ENCODE results near the gene BTBD17. TPM values are rescaled to one million over a fixed set of nuclear protein-coding genes. Genes with fewer than 3 reads are reported as not detected.

BTBD17 gene, protein sequence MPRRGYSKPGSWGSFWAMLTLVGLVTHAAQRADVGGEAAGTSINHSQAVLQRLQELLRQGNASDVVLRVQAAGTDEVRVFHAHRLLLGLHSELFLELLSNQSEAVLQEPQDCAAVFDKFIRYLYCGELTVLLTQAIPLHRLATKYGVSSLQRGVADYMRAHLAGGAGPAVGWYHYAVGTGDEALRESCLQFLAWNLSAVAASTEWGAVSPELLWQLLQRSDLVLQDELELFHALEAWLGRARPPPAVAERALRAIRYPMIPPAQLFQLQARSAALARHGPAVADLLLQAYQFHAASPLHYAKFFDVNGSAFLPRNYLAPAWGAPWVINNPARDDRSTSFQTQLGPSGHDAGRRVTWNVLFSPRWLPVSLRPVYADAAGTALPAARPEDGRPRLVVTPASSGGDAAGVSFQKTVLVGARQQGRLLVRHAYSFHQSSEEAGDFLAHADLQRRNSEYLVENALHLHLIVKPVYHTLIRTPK
- total RNA-seq (1.3 TPM in 1 of 2 replicates, not detected in the other), polyA plus RNA-seq (0.39 TPM in 1 of 2 replicates, not detected in the other)

DNA sequence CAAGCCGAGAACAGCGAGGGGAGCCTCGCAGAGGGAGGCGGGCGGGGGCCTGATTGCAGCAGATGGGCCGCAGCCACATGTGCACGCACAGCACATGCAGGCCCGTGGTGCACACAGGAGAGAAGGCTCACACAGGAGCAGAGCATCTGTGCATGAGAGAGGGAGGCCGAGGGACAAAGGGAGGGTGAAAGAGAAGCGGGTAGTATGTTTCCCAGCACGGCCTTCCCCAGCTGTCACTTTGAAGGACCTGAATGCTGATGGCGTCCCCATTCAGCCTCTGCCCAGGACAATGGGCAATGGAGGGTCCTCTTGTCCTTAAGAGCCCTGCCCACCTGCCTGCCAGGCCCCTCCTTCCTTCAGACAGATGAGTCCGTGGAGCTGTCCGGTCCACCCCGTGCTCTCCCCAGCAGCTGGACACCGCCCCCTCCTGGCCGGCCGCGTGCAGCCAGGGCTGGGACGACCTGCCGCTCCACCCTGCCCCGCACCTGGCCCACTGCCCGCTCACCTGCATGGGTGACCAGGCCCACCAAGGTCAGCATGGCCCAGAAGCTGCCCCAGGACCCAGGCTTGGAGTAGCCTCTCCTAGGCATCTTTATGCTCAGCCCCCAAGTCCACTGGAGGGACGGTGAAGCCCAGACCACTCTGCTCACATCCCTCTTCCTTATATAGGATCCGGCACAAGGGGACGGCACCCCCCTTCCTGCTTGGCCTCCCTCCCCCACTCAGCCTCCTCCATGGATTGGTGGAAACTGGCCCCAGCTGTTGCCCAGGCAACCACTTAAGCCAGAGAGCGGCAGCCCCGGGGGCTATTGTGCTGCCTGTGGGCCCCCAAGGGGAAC lies at the start of gene BTBD17:
TSS of gene BTBD17 (minus strand) at position 639 of the 839 bp plus-strand sequence. CDS start at position 590, 49 bp downstream.
- H3K79me2 ChIP-seq = no peaks in the 10 kb centered on the region
- H3K36me3 ChIP-seq (replicated peaks; ENCODE audit: insufficient read depth, low read depth) = no peaks in the 10 kb centered on the region
- peaks cover 11% of the 10 kb centered on the region for H3K27me3 ChIP-seq
- peak; percentile 71 for DNase-seq (ENCODE audit: low spot score)
- no peak for TF ChIP-seq EZH2phosphoT487 (IDR thresholded peaks at IDR 0.05; ENCODE audit: low read depth, severe bottlenecking, unreplicated experiment)
- no peak for TF ChIP-seq EZH2 (IDR thresholded peaks at IDR 0.05; ENCODE audit: borderline replicate concordance)
- TF ChIP-seq, protein P1, sequence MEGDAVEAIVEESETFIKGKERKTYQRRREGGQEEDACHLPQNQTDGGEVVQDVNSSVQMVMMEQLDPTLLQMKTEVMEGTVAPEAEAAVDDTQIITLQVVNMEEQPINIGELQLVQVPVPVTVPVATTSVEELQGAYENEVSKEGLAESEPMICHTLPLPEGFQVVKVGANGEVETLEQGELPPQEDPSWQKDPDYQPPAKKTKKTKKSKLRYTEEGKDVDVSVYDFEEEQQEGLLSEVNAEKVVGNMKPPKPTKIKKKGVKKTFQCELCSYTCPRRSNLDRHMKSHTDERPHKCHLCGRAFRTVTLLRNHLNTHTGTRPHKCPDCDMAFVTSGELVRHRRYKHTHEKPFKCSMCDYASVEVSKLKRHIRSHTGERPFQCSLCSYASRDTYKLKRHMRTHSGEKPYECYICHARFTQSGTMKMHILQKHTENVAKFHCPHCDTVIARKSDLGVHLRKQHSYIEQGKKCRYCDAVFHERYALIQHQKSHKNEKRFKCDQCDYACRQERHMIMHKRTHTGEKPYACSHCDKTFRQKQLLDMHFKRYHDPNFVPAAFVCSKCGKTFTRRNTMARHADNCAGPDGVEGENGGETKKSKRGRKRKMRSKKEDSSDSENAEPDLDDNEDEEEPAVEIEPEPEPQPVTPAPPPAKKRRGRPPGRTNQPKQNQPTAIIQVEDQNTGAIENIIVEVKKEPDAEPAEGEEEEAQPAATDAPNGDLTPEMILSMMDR (IDR thresholded peaks at IDR 0.05; ENCODE audit: poor library complexity) = peak; percentile 72
- no peaks in the 10 kb centered on the region for H4K20me1 ChIP-seq (ENCODE audit: insufficient read depth, poor library complexity, severe bottlenecking)
- WGBS (ENCODE audit: low lambda C conversion rate, missing lambda C conversion rate) = 44% methylated on average over 28 of the region's 28 CpGs
- H3K9me2 ChIP-seq (replicated peaks; ENCODE audit: insufficient read depth) = no peaks in the 10 kb centered on the region
- no peaks in the 10 kb centered on the region for H3K9me3 ChIP-seq (ENCODE audit: low read depth)
- no peak within 1 kb of the TSS for H3K27ac ChIP-seq
- H3K4me2 ChIP-seq = no peak within 1 kb of the TSS
- no peak within 1 kb of the TSS for H2AFZ ChIP-seq
- no peak within 1 kb of the TSS for H3K4me3 ChIP-seq
- no peaks in the 10 kb centered on the region for H3K4me1 ChIP-seq (ENCODE audit: insufficient read depth)

DNA sequence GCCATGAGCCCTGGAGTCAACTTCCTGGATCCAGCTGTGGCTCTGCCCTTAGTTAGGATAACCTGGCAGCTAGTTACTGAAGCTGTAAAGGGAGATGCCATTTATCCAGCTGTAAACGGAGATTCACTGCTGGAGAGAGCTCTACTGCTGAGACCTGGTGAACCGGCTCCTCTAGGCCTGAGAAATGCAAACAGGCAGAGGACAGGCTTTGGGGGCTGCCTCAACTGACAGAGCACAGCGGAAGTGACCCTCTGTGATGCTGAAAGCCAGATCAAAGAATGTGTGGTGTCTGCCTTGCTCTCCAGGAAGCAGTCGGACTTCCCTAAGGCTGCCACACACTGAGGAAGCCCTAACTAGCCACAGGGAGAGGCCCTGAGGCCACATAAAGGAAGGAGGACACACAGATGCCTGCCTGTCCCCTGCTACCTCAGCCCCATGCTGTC lies 48.4 kb upstream of the BTBD17 start:
- 63% methylated on average over 4 of the region's 4 CpGs for WGBS (ENCODE audit: low lambda C conversion rate, missing lambda C conversion rate)
- H4K20me1 ChIP-seq (ENCODE audit: insufficient read depth, poor library complexity, severe bottlenecking) = no peaks in the 10 kb centered on the region
- no peak overlapping the region for H3K27ac ChIP-seq
- H3K9me2 ChIP-seq (replicated peaks; ENCODE audit: insufficient read depth) = no peaks in the 10 kb centered on the region
- no peaks in the 10 kb centered on the region for H3K79me2 ChIP-seq
- H3K4me3 ChIP-seq = no peak overlapping the region
- no peak for DNase-seq (ENCODE audit: low spot score)
- H3K27me3 ChIP-seq = no peaks in the 10 kb centered on the region
- no peaks in the 10 kb centered on the region for H3K36me3 ChIP-seq (replicated peaks; ENCODE audit: insufficient read depth, low read depth)
- H2AFZ ChIP-seq = no peak overlapping the region
- no peaks in the 10 kb centered on the region for H3K9me3 ChIP-seq (ENCODE audit: low read depth)
- peaks cover 5% of the 10 kb centered on the region for H3K4me1 ChIP-seq (ENCODE audit: insufficient read depth)
- TF ChIP-seq EZH2 (IDR thresholded peaks at IDR 0.05; ENCODE audit: borderline replicate concordance) (no peak), EZH2phosphoT487 (IDR thresholded peaks at IDR 0.05; ENCODE audit: low read depth, severe bottlenecking, unreplicated experiment) (no peak)
- TF ChIP-seq, protein P1 (IDR thresholded peaks at IDR 0.05; ENCODE audit: poor library complexity) = no peak
- H3K4me2 ChIP-seq = no peak overlapping the region

DNA sequence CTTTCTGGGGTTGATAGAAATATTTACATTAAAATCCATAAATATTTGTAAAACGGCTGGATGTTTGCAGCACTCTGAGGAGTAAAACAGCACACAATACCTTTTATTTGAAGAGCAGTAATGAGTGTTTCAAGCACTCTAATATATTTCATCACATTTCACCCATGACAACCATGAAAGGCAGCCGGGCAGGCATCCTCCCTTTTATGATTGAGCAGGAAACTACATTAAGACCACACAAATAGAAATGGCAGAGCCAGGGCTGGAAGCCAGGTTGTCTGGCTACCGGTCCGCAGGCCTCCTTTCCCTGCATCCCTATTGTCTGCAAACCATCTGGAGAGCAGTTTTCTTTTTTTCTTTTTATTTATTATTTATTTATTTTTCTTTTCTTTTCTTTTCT lies 47.1 kb upstream of the BTBD17 start:
- no peak overlapping the region for H2AFZ ChIP-seq
- H3K9me3 ChIP-seq (ENCODE audit: low read depth) = no peaks in the 10 kb centered on the region
- no peak overlapping the region for H3K4me2 ChIP-seq
- H3K79me2 ChIP-seq = no peaks in the 10 kb centered on the region
- no peak overlapping the region for H3K27ac ChIP-seq
- whole genome bisulfite sequencing (ENCODE audit: low lambda C conversion rate, missing lambda C conversion rate) = 51% methylated on average over 4 of the region's 4 CpGs
- H3K9me2 ChIP-seq (replicated peaks; ENCODE audit: insufficient read depth) = no peaks in the 10 kb centered on the region
- H4K20me1 ChIP-seq (ENCODE audit: insufficient read depth, poor library complexity, severe bottlenecking) = no peaks in the 10 kb centered on the region
- peaks cover 5% of the 10 kb centered on the region for H3K4me1 ChIP-seq (ENCODE audit: insufficient read depth)
- TF ChIP-seq EZH2 (IDR thresholded peaks at IDR 0.05; ENCODE audit: borderline replicate concordance) (no peak), EZH2phosphoT487 (IDR thresholded peaks at IDR 0.05; ENCODE audit: low read depth, severe bottlenecking, unreplicated experiment) (no peak)
- TF ChIP-seq, protein P1 (IDR thresholded peaks at IDR 0.05; ENCODE audit: poor library complexity) = no peak
- no peak overlapping the region for H3K4me3 ChIP-seq
- no peaks in the 10 kb centered on the region for H3K27me3 ChIP-seq
- no peak for DNase-seq (ENCODE audit: low spot score)
- H3K36me3 ChIP-seq (replicated peaks; ENCODE audit: insufficient read depth, low read depth) = no peaks in the 10 kb centered on the region
